ENCODE measurements around the gene EFHC1. TPM values are rescaled to one million over a fixed set of nuclear protein-coding genes. Genes with fewer than 3 reads are reported as not detected.

Gene EFHC1
- total and polyA plus RNA-seq, 2 donors (not counting 1 experiment from before 2014, with no cell fraction given) = 19.4 to 34.8 TPM

- Mint-ChIP-seq H3K9me3 (ENCODE audit: insufficient read depth) (no peaks in the 10 kb centered on the region), H3K4me3 (no peak overlapping the region), H3K27me3 (no peaks in the 10 kb centered on the region), H3K27ac (no peak overlapping the region), H3K4me1 (peaks cover 51% of the 10 kb centered on the region)
- no peak overlapping the region for H3K4me2 ChIP-seq (replicated peaks; ENCODE audit: low read depth, low read length, poor library complexity, severe bottlenecking)
- peaks cover 0 to 3% of the 10 kb centered on the region in 2 experiments for H3K36me3 ChIP-seq (replicated peaks in 1 of 2; ENCODE audit: control extremely low read depth in 1 of 2, control insufficient read depth in 1 of 2, extremely low read depth in 1 of 2, insufficient read depth in 2 of 2, low read length in 1 of 2)
- ChIA-PET CTCF (interaction anchor here (2.3 kb wide), 1 partner anchor 10 kb away, joined by 7 read pairs; the partner anchor contains the start of gene TRAM2), POLR2A (no interaction called here)
- DNase-seq = no peak
- ATAC-seq (ENCODE audit: low read depth) = no peak
- intact Hi-C loops (cut with micrococcal nuclease) = no loop called here
- no peaks in the 10 kb centered on the region for H3K27me3 ChIP-seq (replicated peaks in 1 of 4; ENCODE audit: control extremely low read depth in 1 of 4, control insufficient read depth in 3 of 4, insufficient read depth in 4 of 4, low read length in 3 of 4)
- H3K4me3 ChIP-seq (ENCODE audit: control extremely low read depth in 1 of 5, extremely low read depth in 1 of 5, insufficient read depth in 1 of 5, low read depth in 2 of 5, low read length in 4 of 5) = no peak overlapping the region
- H3K9ac ChIP-seq (ENCODE audit: low read length) = no peak overlapping the region
- TF ChIP-seq EZH2 (IDR thresholded peaks at IDR 0.05; ENCODE audit: borderline replicate concordance, insufficient read depth, low read depth, low read length, poor library complexity, severe bottlenecking) (no peak), CTCF (IDR thresholded peaks at IDR 0.05) (no peak)
- H3K27ac ChIP-seq (ENCODE audit: low read length in 2 of 2) = no peak overlapping the region
- peaks cover 85% of the 10 kb centered on the region for H3K79me2 ChIP-seq (ENCODE audit: control insufficient read depth, insufficient read depth, low read length)
- H3K4me1 ChIP-seq (ENCODE audit: control insufficient read depth in 2 of 2, insufficient read depth in 2 of 2, low read length in 2 of 2) = peaks cover 3 to 18% of the 10 kb centered on the region in 2 donors
- no peak overlapping the region for H2AFZ ChIP-seq (ENCODE audit: insufficient read depth, low read depth, low read length, poor library complexity, severe bottlenecking)
- H4K20me1 ChIP-seq (ENCODE audit: control insufficient read depth, insufficient read depth, low read length, poor library complexity, severe bottlenecking) = peaks cover 38% of the 10 kb centered on the region
- 100% methylated on average over 1 of the region's 3 CpGs for WGBS (ENCODE audit: insufficient coverage)
- H3K9me3 ChIP-seq (ENCODE audit: control extremely low read depth in 1 of 3, control insufficient read depth in 2 of 3, insufficient read depth in 1 of 3, low read length in 2 of 3) = no peaks in the 10 kb centered on the region
These were observed 146.7 kb downstream of the EFHC1 start for GRCh38 chr6:52566853-52567279.

DNA sequence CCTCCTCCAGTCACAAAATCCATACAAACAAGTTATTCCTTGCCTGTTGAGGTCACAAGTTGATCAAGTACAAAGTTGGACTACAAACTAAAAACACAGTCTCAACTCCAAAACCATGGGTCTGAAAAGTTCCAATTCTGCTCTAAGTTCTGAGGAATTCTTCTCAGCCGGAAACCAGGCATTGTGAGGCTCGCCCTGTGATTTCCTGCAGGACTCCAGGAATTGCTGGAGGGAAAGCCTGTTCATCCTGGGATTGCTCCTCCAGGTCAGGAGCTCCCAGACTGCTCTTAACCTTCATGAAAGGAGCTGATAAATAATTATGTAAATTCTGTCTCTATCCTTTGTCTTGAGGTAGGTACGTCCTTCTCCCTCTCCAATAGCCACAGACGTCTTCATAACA lies 148.2 kb downstream of the EFHC1 start:
- WGBS (ENCODE audit: insufficient coverage) = 100% methylated on average over 2 of the region's 4 CpGs
- Mint-ChIP-seq H3K9me3 (ENCODE audit: insufficient read depth) (no peaks in the 10 kb centered on the region), H3K27me3 (no peaks in the 10 kb centered on the region), H3K27ac (no peak overlapping the region), H3K4me3 (no peak overlapping the region), H3K4me1 (peaks cover 55% of the 10 kb centered on the region)
- Histone ChIP-seq H3K79me2 (ENCODE audit: control insufficient read depth, insufficient read depth, low read length) (peaks cover 94% of the 10 kb centered on the region), H3K9ac (ENCODE audit: low read length) (no peak overlapping the region), H3K27me3 (replicated peaks in 1 of 4; ENCODE audit: control extremely low read depth in 1 of 4, control insufficient read depth in 3 of 4, insufficient read depth in 4 of 4, low read length in 3 of 4) (no peaks in the 10 kb centered on the region), H3K36me3 (replicated peaks in 1 of 2; ENCODE audit: control extremely low read depth in 1 of 2, control insufficient read depth in 1 of 2, extremely low read depth in 1 of 2, insufficient read depth in 2 of 2, low read length in 1 of 2) (peaks cover 0 to 6% of the 10 kb centered on the region in 2 experiments), H3K4me3 (ENCODE audit: control extremely low read depth in 1 of 5, extremely low read depth in 1 of 5, insufficient read depth in 1 of 5, low read depth in 2 of 5, low read length in 4 of 5) (no peak overlapping the region), H2AFZ (ENCODE audit: insufficient read depth, low read depth, low read length, poor library complexity, severe bottlenecking) (no peak overlapping the region), H3K4me1 (ENCODE audit: control insufficient read depth in 2 of 2, insufficient read depth in 2 of 2, low read length in 2 of 2) (peaks cover 3 to 18% of the 10 kb centered on the region in 2 donors), H3K9me3 (ENCODE audit: control extremely low read depth in 1 of 3, control insufficient read depth in 2 of 3, insufficient read depth in 1 of 3, low read length in 2 of 3) (no peaks in the 10 kb centered on the region), H3K27ac (ENCODE audit: low read length in 2 of 2) (no peak overlapping the region), H3K4me2 (replicated peaks; ENCODE audit: low read depth, low read length, poor library complexity, severe bottlenecking) (no peak overlapping the region), H4K20me1 (ENCODE audit: control insufficient read depth, insufficient read depth, low read length, poor library complexity, severe bottlenecking) (peaks cover 34% of the 10 kb centered on the region)
- CTCF ChIA-PET = interaction anchor here (2.3 kb wide), 1 partner anchor 8 kb away, joined by 7 read pairs; the partner anchor contains the start of gene TRAM2
- DNase-seq (no peak), ATAC-seq (ENCODE audit: low read depth) (no peak)
- intact Hi-C loops (cut with micrococcal nuclease) = no loop called here
- POLR2A ChIA-PET = no interaction called here
- TF ChIP-seq EZH2 (IDR thresholded peaks at IDR 0.05; ENCODE audit: borderline replicate concordance, insufficient read depth, low read depth, low read length, poor library complexity, severe bottlenecking) (no peak), CTCF (IDR thresholded peaks at IDR 0.05) (no peak)

All from B cell (primary cell).